Pancreas (tissue), 10 donors: ENCODE data around the gene DCTN1. TPM values are rescaled to one million over a fixed set of nuclear protein-coding genes. Genes with fewer than 3 reads are reported as not detected.

Source experiments
- ATAC-seq, 4 donors: fragments of 200-7000 bp; cut with Tn5 transposase; one replicate each; pipeline versions ENCODE4 v1.8.0 to v1.9.1; 2020; ENCODE audit warnings: mild to moderate bottlenecking in 4 of 4, moderate library complexity in 4 of 4
- DNase-seq, 6 donors: peaks; one replicate each; pipeline ENCODE4 v3.0.0-alpha.2; 2020
- FAIRE-seq: peaks from 2 replicates; lab custom pipeline; 2012; peaks lifted over from hg19 to GRCh38; lab: Jason Lieb, UNC
- H3K27ac ChIP-seq, 4 donors: fragments of 200-600 bp; sonication (generic); 1 replicate in 3 of 4; 2 replicates in 1 of 4; pipeline versions ENCODE4 v1.5.0 to v1.8.0; 2020
- H3K27me3 ChIP-seq, 4 donors: fragments of 200-600 bp; one replicate each; pipeline ENCODE4 v1.8.0; 2021
- H3K36me3 ChIP-seq, 3 donors: fragments of 200-600 bp; sonication (generic) in 1 of 3; one replicate each; pipeline versions ENCODE4 v1.5.0 to v1.8.0; 2020 to 2021
- H3K4me1 ChIP-seq, 3 donors: fragments of 200-600 bp; one replicate each; pipeline ENCODE4 v1.8.0; 2021
- H3K4me3 ChIP-seq, 4 donors: fragments of 200-600 bp; sonication (generic) in 2 of 4; one replicate each; pipeline versions ENCODE4 v1.5.0 to v1.8.0; 2020 to 2021
- H3K9me3 ChIP-seq, 4 donors: fragments of 200-600 bp; one replicate each; pipeline ENCODE4 v1.8.0; 2021
- CTCF ChIP-seq, 4 donors: fragments of 200-600 bp; sonication (generic) in 3 of 4; IDR thresholded peaks; one replicate each; pipeline versions ENCODE4 v1.5.0 to v1.8.0; 2021; ENCODE audit warnings: antibody characterized with exemption in 4 of 4
- WGBS, 2 donors: extraction: QIAGEN DNeasy Blood & Tissue Kit; methylation state at CpG; one replicate each; pipeline ENCODE4 v1.1.7; 2013; 5-methylcytosine and 5-hydroxymethylcytosine counted together
- intact Hi-C, 3 donors: fragments of 100-400 bp; cut with DNase I; formaldehyde crosslinking; loops; one replicate each; pipeline versions ENCODE4 v1.11.1 to v1.14.2; 2022
- polyA plus RNA-seq, 2 donors: library from polyadenylated mRNA; stranded (reverse); fragments of 200-250 nt; gene quantifications; one replicate each; pipeline ENCODE4 v1.2.3, GENCODE V29; 2013
- total RNA-seq, 6 donors: library from RNA; stranded (reverse); fragmentation: NEBNext Ultra II Directional in 4 of 6; extraction: Animal tissue kit (Norgen Biotek cat#: 25700) in 4 of 6; gene quantifications; one replicate each; pipeline versions ENCODE4 v1.2.1 to v1.2.4, GENCODE V29; 2021 to 2023
- donor health status: healthy with polysubstance abuse.
- donor health status: DM: no; HTN: no; CAD: no; lungs with moderate emphysema.
- donor health status: DM: no; HTN: no; CAD: no.
- donor health status: control.
- donor health status: control.
- donor health status: Bipolar disorder and iron deficiency.
- donor health status: DM: yes; HTN: yes; CAD: no.
- donor health status: DM: no; HTN: no; CAD: no.
- donor health status: DM: no; HTN: no; CAD: no.
- donor health status: DM: yes; HTN: yes; CAD: no.

The DCTN1 gene
- total and polyA plus RNA-seq, 8 donors, result 37.7 to 84.7 (median 51.3) TPM

GRCh38 chr2:74392449-74392743 is 12.3 kb upstream of the DCTN1 start:
- intact Hi-C loops, result no loop called here
- FAIRE-seq (no peak), DNase-seq (no peak), ATAC-seq (no peak)
- TF ChIP-seq CTCF (IDR thresholded peaks at IDR 0.05), result no peak
- no peaks in the 10 kb centered on the region for H3K36me3 ChIP-seq
- peaks cover 0 to 10% (median 6%) of the 10 kb centered on the region in 3 donors for H3K4me1 ChIP-seq
- no peaks in the 10 kb centered on the region for H3K9me3 ChIP-seq
- H3K27me3 ChIP-seq, result no peaks in the 10 kb centered on the region
- H3K27ac ChIP-seq, result no peak overlapping the region
- peak overlapping the region in 1 of 4 donors; percentile 91 for H3K4me3 ChIP-seq
- WGBS, 2 donors, result 58 to 60% methylated on average over 13 of the region's 13 CpGs

GRCh38 chr2:74391580-74392448 is 11.7 kb upstream of the DCTN1 start:
- Histone ChIP-seq H3K36me3 (no peaks in the 10 kb centered on the region), H3K4me1 (peaks cover 0 to 10% (median 6%) of the 10 kb centered on the region in 3 donors), H3K9me3 (no peaks in the 10 kb centered on the region), H3K27me3 (no peaks in the 10 kb centered on the region), H3K27ac (peak overlapping the region; percentile 83 to 90 (median 88)), H3K4me3 (peak overlapping the region; percentile 84 to 97 (median 92))
- ATAC-seq, result peak; percentile 92 to 97 (median 94)
- TF ChIP-seq CTCF (IDR thresholded peaks at IDR 0.05), result peak; percentile 90 to 96 (median 94)
- peak; percentile 86 to 99 (median 94) for DNase-seq
- WGBS, 2 donors, result 0 to 1% methylated on average over 61 to 62 of the region's 62 CpGs
- FAIRE-seq, result no peak
- intact Hi-C loops, result no loop called here

GRCh38 chr2:74391209-74391579 is 11.1 kb upstream of the DCTN1 start:
- ATAC-seq (peak; percentile 30 to 60 (median 53)), FAIRE-seq (no peak)
- 0 to 1% methylated on average over 11 of the region's 11 CpGs for WGBS, 2 donors

GRCh38 chr2:74390606-74391005 is 10.5 kb upstream of the DCTN1 start:
- Histone ChIP-seq H3K9me3 (no peaks in the 10 kb centered on the region), H3K4me1 (peaks cover 0 to 10% (median 6%) of the 10 kb centered on the region in 3 donors), H3K36me3 (no peaks in the 10 kb centered on the region), H3K4me3 (peak overlapping the region in 3 of 4 donors; percentile 84 to 92 (median 91)), H3K27ac (no peak overlapping the region), H3K27me3 (no peaks in the 10 kb centered on the region)
- ATAC-seq (no peak), FAIRE-seq (no peak), DNase-seq (no peak)
- TF ChIP-seq CTCF (IDR thresholded peaks at IDR 0.05), result no peak
- WGBS, 2 donors, result 55 to 58% methylated on average over 5 of the region's 5 CpGs
- intact Hi-C loops, result no loop called here

More at GRCh38 chr2:74391209-74391579, 11.1 kb upstream of the DCTN1 start:
- H3K36me3 ChIP-seq, result no peaks in the 10 kb centered on the region
- H3K4me3 ChIP-seq, result peak overlapping the region; percentile 84 to 97 (median 92)
- peaks cover 0 to 10% (median 6%) of the 10 kb centered on the region in 3 donors for H3K4me1 ChIP-seq
- DNase-seq, result no peak
- H3K9me3 ChIP-seq, result no peaks in the 10 kb centered on the region
- intact Hi-C loops, result no loop called here
- TF ChIP-seq CTCF (IDR thresholded peaks at IDR 0.05), result no peak
- H3K27ac ChIP-seq, result peak overlapping the region in 3 of 4 donors; percentile 83 to 90 (median 85)
- H3K27me3 ChIP-seq, result no peaks in the 10 kb centered on the region

- Histone ChIP-seq H3K36me3 (no peaks in the 10 kb centered on the region), H3K4me1 (peaks cover 10 to 23% (median 19%) of the 10 kb centered on the region in 3 donors), H3K27ac (no peak overlapping the region), H3K27me3 (no peaks in the 10 kb centered on the region), H3K4me3 (no peak overlapping the region), H3K9me3 (no peaks in the 10 kb centered on the region)
- intact Hi-C loops, result no loop called here
- DNase-seq (no peak), FAIRE-seq (no peak), ATAC-seq (no peak)
- WGBS, 2 donors, result 95 to 100% methylated on average over 1 of the region's 1 CpG
- no peak for TF ChIP-seq CTCF (IDR thresholded peaks at IDR 0.05)
Measured at GRCh38 chr2:74387346-74387745, 7.2 kb upstream of the DCTN1 start.
